OCI-LY1 (cell line): ENCODE measurements around the gene OR2V2.
"Not testable (repeated sequence)": the region's sequence is repeated elsewhere in the genome, so short reads cannot be mapped to it uniquely, and the experiment has no call there.

Experiments used
- H2AFZ ChIP-seq: fragments of 200-600 bp; sonication (generic), shearing (Covaris generic); 2 replicates; pipeline ENCODE4 v1.6.0; 2014; ENCODE audit warnings: antibody characterized with exemption, mild to moderate bottlenecking, low read length
- H3F3A ChIP-seq: fragments of 200-600 bp; sonication (generic), shearing (Covaris generic); 2 replicates; pipeline ENCODE4 v1.6.0; 2014; ENCODE audit warnings: mild to moderate bottlenecking, antibody characterized with exemption, low read length, moderate library complexity; ENCODE audit not compliant: insufficient read depth
- H3K27ac ChIP-seq: fragments of 200-600 bp; sonication (generic); 2 replicates; pipeline ENCODE4 v1.5.1; 2014; ENCODE audit warnings: low read length, mixed run types, mild to moderate bottlenecking, low read depth; ENCODE audit not compliant: poor library complexity, severe bottlenecking
- H3K27me3 ChIP-seq: fragments of 200-600 bp; sonication (generic); 2 replicates; pipeline ENCODE4 v1.6.0; 2014; ENCODE audit warnings: antibody characterized with exemption, mild to moderate bottlenecking, low read length, moderate library complexity; ENCODE audit not compliant: insufficient read depth
- H3K36me3 ChIP-seq: fragments of 200-600 bp; sonication (generic); 2 replicates; pipeline ENCODE4 v1.6.1; 2014; ENCODE audit warnings: mild to moderate bottlenecking, antibody characterized with exemption, low read length, moderate library complexity, mixed read lengths; ENCODE audit not compliant: insufficient read depth
- H3K4me1 ChIP-seq: fragments of 200-600 bp; sonication (generic); 2 replicates; pipeline ENCODE4 v1.5.1; 2014; ENCODE audit warnings: mild to moderate bottlenecking, low read length, moderate library complexity; ENCODE audit not compliant: insufficient read depth, severe bottlenecking
- H3K4me2 ChIP-seq: fragments of 200-600 bp; sonication (generic), shearing (Covaris generic); 2 replicates; pipeline ENCODE4 v1.6.1; 2014; ENCODE audit warnings: low read length
- H3K4me3 ChIP-seq: fragments of 200-600 bp; sonication (generic); 2 replicates; pipeline ENCODE4 v1.5.1; 2014; ENCODE audit warnings: low read length, low read depth, mild to moderate bottlenecking, mixed read lengths; ENCODE audit not compliant: poor library complexity, severe bottlenecking
- H3K79me2 ChIP-seq: fragments of 200-600 bp; shearing (Covaris generic); 2 replicates; pipeline ENCODE4 v1.6.1; 2016; ENCODE audit warnings: mixed run types, low read length, mixed read lengths; ENCODE audit not compliant: insufficient read depth
- H3K9ac ChIP-seq: fragments of 200-600 bp; sonication (generic), shearing (Covaris generic); 2 replicates; pipeline ENCODE4 v1.6.1; 2014; ENCODE audit warnings: mild to moderate bottlenecking, low read length, mixed read lengths
- H3K9me2 ChIP-seq: fragments of 200-600 bp; sonication (generic), shearing (Covaris generic); 2 replicates; pipeline ENCODE4 v1.6.1; 2014; ENCODE audit warnings: low read depth, mild to moderate bottlenecking, low read length, mixed read lengths
- H3K9me3 ChIP-seq: fragments of 200-600 bp; shearing (Covaris generic); 2 replicates; pipeline ENCODE4 v1.6.1; 2014; ENCODE audit warnings: low read length, mixed read lengths
- H4K20me1 ChIP-seq: fragments of 200-600 bp; sonication (generic), shearing (Covaris generic); 2 replicates; pipeline ENCODE4 v1.6.0; 2016; ENCODE audit warnings: mild to moderate bottlenecking, low read length; ENCODE audit not compliant: insufficient read depth
- CTCF ChIP-seq: fragments of 200-600 bp; sonication (generic), shearing (Covaris generic); IDR thresholded peaks from 2 replicates; pipeline ENCODE4 v1.5.1; 2017; ENCODE audit warnings: mild to moderate bottlenecking, antibody characterized with exemption, low read length, moderate library complexity, mixed read lengths
- EZH2 ChIP-seq: fragments of 200-600 bp; sonication (generic), shearing (Covaris generic); IDR thresholded peaks from 2 replicates; pipeline ENCODE4 v1.8.0; 2017; ENCODE audit warnings: borderline replicate concordance, mixed run types, mild to moderate bottlenecking, antibody characterized with exemption, low read length, moderate library complexity, mixed read lengths

OR2V2 gene

GRCh38 chr5:181166812-181167733, 19.7 kb downstream of the OR2V2 start:
- Histone ChIP-seq H3K9me3 (no peaks in the 10 kb centered on the region), H3K4me3 (peak overlapping the region; percentile 56), H4K20me1 (no peaks in the 10 kb centered on the region), H3K9ac (peak overlapping the region; percentile 12; the same call in 1 of the 2 replicates), H3K36me3 (no peaks in the 10 kb centered on the region), H3K9me2 (no peaks in the 10 kb centered on the region), H3K4me1 (peaks cover 79% of the 10 kb centered on the region), H3F3A (peaks cover 5% of the 10 kb centered on the region; the same call in 1 of the 2 replicates), H3K4me2 (peak overlapping the region; percentile 63), H3K27me3 (no peaks in the 10 kb centered on the region), H2AFZ (no peak overlapping the region), H3K79me2 (no peaks in the 10 kb centered on the region), H3K27ac (peak overlapping the region; percentile 84)
- TF ChIP-seq EZH2 (no peak), CTCF (no peak)

- Histone ChIP-seq H3K9ac (peak overlapping the region; percentile 12; the same call in 1 of the 2 replicates), H3K27me3 (no peaks in the 10 kb centered on the region), H3K9me3 (no peaks in the 10 kb centered on the region), H3K36me3 (no peaks in the 10 kb centered on the region), H3K4me2 (peak overlapping the region; percentile 63), H3K9me2 (no peaks in the 10 kb centered on the region), H3K27ac (peak overlapping the region; percentile 84), H3K79me2 (no peaks in the 10 kb centered on the region), H3K4me1 (peaks cover 81% of the 10 kb centered on the region), H3K4me3 (peak overlapping the region; percentile 56), H3F3A (peaks cover 5% of the 10 kb centered on the region; the same call in 1 of the 2 replicates), H2AFZ (no peak overlapping the region), H4K20me1 (no peaks in the 10 kb centered on the region)
- no peak for TF ChIP-seq EZH2
- peak; percentile 87 for TF ChIP-seq CTCF
Measured at GRCh38 chr5:181167814-181168488, 20.6 kb downstream of the OR2V2 start.

- Histone ChIP-seq H3K9me3 (no peaks in the 10 kb centered on the region), H3K9ac (peak overlapping the region; percentile 12; the same call in 1 of the 2 replicates), H2AFZ (no peak overlapping the region), H3K36me3 (no peaks in the 10 kb centered on the region), H3F3A (peaks cover 5% of the 10 kb centered on the region; the same call in 1 of the 2 replicates), H4K20me1 (no peaks in the 10 kb centered on the region), H3K9me2 (no peaks in the 10 kb centered on the region), H3K4me2 (peak overlapping the region; percentile 63), H3K4me1 (peaks cover 78% of the 10 kb centered on the region), H3K27me3 (no peaks in the 10 kb centered on the region), H3K4me3 (peak overlapping the region; percentile 56), H3K79me2 (no peaks in the 10 kb centered on the region), H3K27ac (peak overlapping the region; percentile 84)
- no peak for TF ChIP-seq EZH2
- no peak for TF ChIP-seq CTCF
Measured at GRCh38 chr5:181168595-181169118, 21.3 kb downstream of the OR2V2 start.

GRCh38 chr5:181169459-181170236, 22.3 kb downstream of the OR2V2 start:
- not testable (repeated sequence) for H3K36me3 ChIP-seq, H4K20me1 ChIP-seq, H3K9me2 ChIP-seq, H3K9me3 ChIP-seq, H2AFZ ChIP-seq, H3F3A ChIP-seq, H3K79me2 ChIP-seq, H3K9ac ChIP-seq, H3K27me3 ChIP-seq
- Histone ChIP-seq H3K27ac (peak overlapping the region; percentile 54), H3K4me3 (peak overlapping the region; percentile 45), H3K4me1 (peaks cover 75% of the 10 kb centered on the region), H3K4me2 (peak overlapping the region; percentile 63)
